Measurements from ENCODE around the gene DCAF15.

The DCAF15 gene

GRCh38 chr19:13983213-13983889 is 31.0 kb downstream of the DCAF15 start:
- Mint-ChIP-seq H3K4me3 (no peak overlapping the region), H3K4me1 (ENCODE audit: low read depth) (peaks cover 29% of the 10 kb centered on the region), H3K27me3 (ENCODE audit: low read depth) (no peaks in the 10 kb centered on the region), H3K36me3 (ENCODE audit: low read depth) (peaks cover 4% of the 10 kb centered on the region), H3K27ac (no peak overlapping the region), H3K9me3 (no peaks in the 10 kb centered on the region)

- Mint-ChIP-seq H3K36me3 (ENCODE audit: low read depth) (peaks cover 10% of the 10 kb centered on the region), H3K4me3 (no peak overlapping the region), H3K27me3 (ENCODE audit: low read depth) (no peaks in the 10 kb centered on the region), H3K4me1 (ENCODE audit: low read depth) (peaks cover 34% of the 10 kb centered on the region), H3K9me3 (no peaks in the 10 kb centered on the region), H3K27ac (no peak overlapping the region)
Measured at GRCh38 chr19:13984186-13984585, 31.9 kb downstream of the DCAF15 start.

GRCh38 chr19:13984875-13985741 is 32.8 kb downstream of the DCAF15 start:
- no peaks in the 10 kb centered on the region for H3K9me3 Mint-ChIP-seq
- H3K27me3 Mint-ChIP-seq (ENCODE audit: low read depth) = no peaks in the 10 kb centered on the region
- peaks cover 18% of the 10 kb centered on the region for H3K36me3 Mint-ChIP-seq (ENCODE audit: low read depth)
- H3K4me3 Mint-ChIP-seq = no peak overlapping the region
- H3K27ac Mint-ChIP-seq = peak overlapping the region; percentile 93
- peaks cover 39% of the 10 kb centered on the region for H3K4me1 Mint-ChIP-seq (ENCODE audit: low read depth)

GRCh38 chr19:13985771-13986347 is 33.5 kb downstream of the DCAF15 start:
- Mint-ChIP-seq H3K36me3 (ENCODE audit: low read depth) (peaks cover 19% of the 10 kb centered on the region), H3K4me3 (no peak overlapping the region), H3K27me3 (ENCODE audit: low read depth) (no peaks in the 10 kb centered on the region), H3K27ac (peak overlapping the region; percentile 96), H3K4me1 (ENCODE audit: low read depth) (peaks cover 41% of the 10 kb centered on the region), H3K9me3 (no peaks in the 10 kb centered on the region)

GRCh38 chr19:13986348-13986904 is 34.1 kb downstream of the DCAF15 start:
- peaks cover 37% of the 10 kb centered on the region for H3K4me1 Mint-ChIP-seq (ENCODE audit: low read depth)
- no peaks in the 10 kb centered on the region for H3K27me3 Mint-ChIP-seq (ENCODE audit: low read depth)
- H3K27ac Mint-ChIP-seq = peak overlapping the region; percentile 96
- H3K4me3 Mint-ChIP-seq = peak overlapping the region; percentile 54
- H3K9me3 Mint-ChIP-seq = no peaks in the 10 kb centered on the region
- H3K36me3 Mint-ChIP-seq (ENCODE audit: low read depth) = peaks cover 22% of the 10 kb centered on the region

GRCh38 chr19:13987101-13987890 is 35.0 kb downstream of the DCAF15 start:
- no peaks in the 10 kb centered on the region for H3K27me3 Mint-ChIP-seq (ENCODE audit: low read depth)
- peaks cover 32% of the 10 kb centered on the region for H3K4me1 Mint-ChIP-seq (ENCODE audit: low read depth)
- no peaks in the 10 kb centered on the region for H3K9me3 Mint-ChIP-seq
- H3K4me3 Mint-ChIP-seq = peak overlapping the region; percentile 54
- peak overlapping the region; percentile 96 for H3K27ac Mint-ChIP-seq
- peaks cover 27% of the 10 kb centered on the region for H3K36me3 Mint-ChIP-seq (ENCODE audit: low read depth)

- Mint-ChIP-seq H3K4me3 (no peak overlapping the region), H3K36me3 (ENCODE audit: low read depth) (peaks cover 23% of the 10 kb centered on the region), H3K27ac (peak overlapping the region; percentile 71), H3K27me3 (ENCODE audit: low read depth) (no peaks in the 10 kb centered on the region), H3K9me3 (no peaks in the 10 kb centered on the region), H3K4me1 (ENCODE audit: low read depth) (peaks cover 32% of the 10 kb centered on the region)
Measured at GRCh38 chr19:13989487-13989886, 37.2 kb downstream of the DCAF15 start.

GRCh38 chr19:13990085-13990484 is 37.8 kb downstream of the DCAF15 start:
- Mint-ChIP-seq H3K4me3 (no peak overlapping the region), H3K9me3 (no peaks in the 10 kb centered on the region), H3K27ac (peak overlapping the region; percentile 71), H3K4me1 (ENCODE audit: low read depth) (peaks cover 32% of the 10 kb centered on the region), H3K27me3 (ENCODE audit: low read depth) (no peaks in the 10 kb centered on the region), H3K36me3 (ENCODE audit: low read depth) (peaks cover 23% of the 10 kb centered on the region)

GRCh38 chr19:13992025-13992424 is 39.7 kb downstream of the DCAF15 start:
- H3K36me3 Mint-ChIP-seq (ENCODE audit: low read depth) = peaks cover 23% of the 10 kb centered on the region
- H3K4me1 Mint-ChIP-seq (ENCODE audit: low read depth) = peaks cover 20% of the 10 kb centered on the region
- H3K27me3 Mint-ChIP-seq (ENCODE audit: low read depth) = no peaks in the 10 kb centered on the region
- H3K27ac Mint-ChIP-seq = peak overlapping the region; percentile 52
- no peaks in the 10 kb centered on the region for H3K9me3 Mint-ChIP-seq
- no peak overlapping the region for H3K4me3 Mint-ChIP-seq

- Mint-ChIP-seq H3K36me3 (ENCODE audit: low read depth) (peaks cover 23% of the 10 kb centered on the region), H3K4me3 (no peak overlapping the region), H3K9me3 (peaks cover under 1% of the 10 kb centered on the region), H3K4me1 (ENCODE audit: low read depth) (peaks cover 15% of the 10 kb centered on the region), H3K27ac (no peak overlapping the region), H3K27me3 (ENCODE audit: low read depth) (no peaks in the 10 kb centered on the region)
Measured at GRCh38 chr19:13993590-13994300, 41.4 kb downstream of the DCAF15 start.

- Mint-ChIP-seq H3K9me3 (peaks cover 6% of the 10 kb centered on the region), H3K27ac (no peak overlapping the region), H3K27me3 (ENCODE audit: low read depth) (no peaks in the 10 kb centered on the region), H3K36me3 (ENCODE audit: low read depth) (peaks cover 12% of the 10 kb centered on the region), H3K4me3 (no peak overlapping the region), H3K4me1 (ENCODE audit: low read depth) (peaks cover 1% of the 10 kb centered on the region)
Measured at GRCh38 chr19:13995017-13995728, 42.9 kb downstream of the DCAF15 start.

GRCh38 chr19:13995878-13996765 is 43.8 kb downstream of the DCAF15 start:
- no peak overlapping the region for H3K27ac Mint-ChIP-seq
- no peak overlapping the region for H3K4me3 Mint-ChIP-seq
- peaks cover 6% of the 10 kb centered on the region for H3K9me3 Mint-ChIP-seq
- no peaks in the 10 kb centered on the region for H3K27me3 Mint-ChIP-seq (ENCODE audit: low read depth)
- H3K4me1 Mint-ChIP-seq (ENCODE audit: low read depth) = peaks cover 7% of the 10 kb centered on the region
- H3K36me3 Mint-ChIP-seq (ENCODE audit: low read depth) = peaks cover 16% of the 10 kb centered on the region

Measured in T-helper 1 cell treated with Interleukin-12 subunit alpha and Interleukin-12 subunit beta and Interleukin-4 antibody, amounts not matched to agents 30 μg/mL and 1 μg/mL, for 36 hours (primary cell).